ENCODE results near the gene RASD1.
A peak's percentile ranks its signal among the peaks of the same experiment; 100 is the strongest.
"Not testable (repeated sequence)": the region's sequence is repeated elsewhere in the genome, so short reads cannot be mapped to it uniquely, and the experiment has no call there.

The RASD1 gene

DNA sequence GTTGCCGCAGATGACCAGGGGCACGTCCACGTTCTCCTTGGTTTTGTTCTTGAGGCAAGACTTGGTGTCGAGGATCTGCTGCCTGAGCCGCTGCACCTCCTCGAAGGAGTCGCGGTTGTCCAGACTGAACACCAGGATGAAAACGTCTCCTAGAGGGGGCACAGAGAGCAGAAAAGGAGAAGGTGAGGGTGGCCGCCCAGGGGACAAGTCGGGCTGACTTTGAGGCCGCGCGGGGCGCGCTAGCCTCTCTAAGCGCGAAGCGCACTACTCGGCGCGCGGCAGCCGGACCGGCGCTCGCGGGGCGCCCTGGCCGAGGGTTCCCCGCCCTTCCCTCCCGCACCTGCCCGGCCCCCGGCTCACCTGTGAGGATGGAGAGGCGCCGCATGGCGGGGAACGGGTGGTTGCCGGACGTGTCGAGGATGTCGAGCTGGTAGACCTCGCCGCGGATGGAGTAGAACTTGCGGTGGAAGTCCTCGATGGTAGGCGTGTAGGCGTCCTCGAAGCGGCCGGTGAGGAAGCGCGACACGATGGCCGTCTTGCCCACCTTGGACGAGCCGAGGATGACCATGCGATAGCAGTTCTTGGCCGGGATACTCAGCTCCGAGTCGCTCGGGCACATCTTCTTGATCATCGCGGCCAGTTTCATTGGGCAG, 533 bp downstream of the RASD1 start:
- peak; percentile 61 to 68 for DNase-seq

- DNase-seq: peak; percentile 48 to 53
Measured at GRCh38 chr17:17494870-17495535, 1.2 kb downstream of the RASD1 start.

- no peak for DNase-seq
Measured at GRCh38 chr17:17494499-17494869, 1.7 kb downstream of the RASD1 start.

GRCh38 chr17:17493986-17494466, 2.2 kb downstream of the RASD1 start:
- no peak for DNase-seq

DNA sequence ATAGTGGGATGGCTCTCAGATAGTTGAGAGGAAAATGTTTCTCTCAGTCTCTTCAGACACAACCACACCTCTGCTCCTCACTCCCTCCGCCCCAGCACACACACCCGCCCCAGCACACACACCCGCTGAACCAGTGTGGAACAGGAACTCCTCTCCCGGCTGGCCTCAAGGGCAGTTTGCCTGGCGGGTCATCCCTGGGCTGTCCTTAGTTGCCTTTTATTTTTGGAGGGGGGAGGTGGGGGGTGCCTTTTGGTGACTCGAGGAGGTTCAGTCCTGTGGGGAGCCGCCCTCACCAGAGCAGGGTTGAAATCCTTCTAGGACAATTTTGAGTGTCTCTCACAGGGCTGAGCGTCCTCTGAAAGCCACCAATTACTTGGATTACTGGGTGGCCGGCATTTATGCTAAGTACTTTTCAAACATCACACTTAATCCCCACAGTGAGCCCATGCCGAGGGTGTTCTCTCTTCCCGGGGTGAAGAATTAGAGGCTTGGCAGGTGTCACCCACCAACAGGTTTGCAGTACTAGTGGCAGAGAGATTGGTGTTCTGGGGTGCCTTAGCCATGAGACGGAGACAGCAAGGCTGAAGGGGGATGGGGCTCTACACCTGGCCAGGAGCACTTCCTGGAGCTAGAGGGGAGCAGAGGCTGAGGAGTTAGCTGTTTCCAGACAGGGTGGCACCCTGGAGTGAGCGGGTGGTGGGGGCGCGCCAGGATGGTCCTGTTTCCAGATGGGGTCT, 2.8 kb downstream of the RASD1 start:
- no peak for DNase-seq

DNA sequence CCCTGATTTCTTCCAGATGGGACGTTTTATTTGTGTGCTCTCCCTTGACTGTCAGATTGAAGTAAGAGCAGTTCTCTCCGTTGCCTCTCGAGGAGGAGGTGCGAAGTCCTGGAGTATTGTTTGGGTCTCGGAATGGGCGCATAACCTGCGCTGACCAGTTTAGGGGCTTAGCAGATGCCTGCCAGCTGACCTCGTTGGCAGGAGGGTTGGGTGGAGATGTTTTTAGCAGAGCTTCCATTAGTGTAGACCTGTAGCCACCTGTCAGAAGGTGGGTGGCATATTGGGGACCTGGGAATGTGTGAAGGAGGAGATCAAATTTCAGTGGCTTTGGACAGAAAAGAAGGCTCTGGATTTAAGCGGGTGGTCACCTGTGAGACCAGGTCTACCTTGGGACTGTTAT, 3.6 kb downstream of the RASD1 start:
- DNase-seq: no peak

- no peak for DNase-seq
Measured at GRCh38 chr17:17492085-17492484, 4.1 kb downstream of the RASD1 start.

- DNase-seq: no peak
Measured at GRCh38 chr17:17491546-17491988, 4.6 kb downstream of the RASD1 start.

GRCh38 chr17:17491031-17491471, 5.1 kb downstream of the RASD1 start:
- no peak for DNase-seq

DNA sequence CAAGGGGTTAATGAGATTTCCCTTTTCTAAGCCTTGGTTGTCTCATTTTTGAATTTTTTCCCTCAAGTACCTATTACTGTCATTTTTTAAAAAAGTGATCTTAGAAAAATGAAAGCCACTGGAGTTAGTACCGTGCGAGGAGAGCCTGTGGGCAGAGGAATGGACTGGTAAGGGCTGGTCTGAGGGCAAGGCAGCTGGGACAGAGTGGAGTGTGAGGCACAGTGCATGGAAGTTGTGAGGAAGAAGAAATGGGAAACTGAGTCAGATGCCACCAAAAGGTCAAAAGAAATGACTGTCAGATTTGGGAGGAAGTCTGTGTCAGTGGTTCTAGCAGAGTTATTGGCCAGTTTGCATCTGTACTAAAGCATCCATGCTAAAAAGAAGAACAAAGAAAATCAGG, 8.2 kb downstream of the RASD1 start:
- no peak for DNase-seq

GRCh38 chr17:17486416-17486815, 9.8 kb downstream of the RASD1 start:
- not testable (repeated sequence) for DNase-seq

GRCh38 chr17:17485420-17485819, 10.8 kb downstream of the RASD1 start:
- DNase-seq: no peak

- peak; percentile 75 to 78 for DNase-seq
Measured at GRCh38 chr17:17484451-17484899, 11.7 kb downstream of the RASD1 start.

GRCh38 chr17:17481860-17482259, 14.3 kb downstream of the RASD1 start:
- DNase-seq: no peak

GRCh38 chr17:17480593-17481148, 15.5 kb downstream of the RASD1 start:
- DNase-seq: no peak

DNA sequence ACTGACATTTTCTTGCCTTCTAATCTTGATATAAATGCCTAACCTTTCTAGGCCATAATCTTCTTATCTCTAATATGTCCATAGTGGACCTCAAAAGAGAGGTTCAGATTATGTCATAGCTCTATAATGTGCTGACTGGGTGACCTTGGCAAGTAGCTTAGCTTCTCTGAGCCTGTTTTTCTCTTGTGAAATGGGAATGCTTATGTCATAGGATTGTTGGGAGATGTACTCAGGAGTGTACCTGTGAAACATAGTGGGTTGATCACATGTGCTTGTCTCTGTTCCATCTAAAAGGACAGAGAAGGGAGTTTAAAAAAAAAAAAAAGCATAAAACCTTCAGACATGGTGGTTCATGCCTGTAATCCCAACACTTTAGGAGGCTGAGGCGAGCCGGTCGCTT, 17.0 kb downstream of the RASD1 start:
- DNase-seq: no peak

DNA sequence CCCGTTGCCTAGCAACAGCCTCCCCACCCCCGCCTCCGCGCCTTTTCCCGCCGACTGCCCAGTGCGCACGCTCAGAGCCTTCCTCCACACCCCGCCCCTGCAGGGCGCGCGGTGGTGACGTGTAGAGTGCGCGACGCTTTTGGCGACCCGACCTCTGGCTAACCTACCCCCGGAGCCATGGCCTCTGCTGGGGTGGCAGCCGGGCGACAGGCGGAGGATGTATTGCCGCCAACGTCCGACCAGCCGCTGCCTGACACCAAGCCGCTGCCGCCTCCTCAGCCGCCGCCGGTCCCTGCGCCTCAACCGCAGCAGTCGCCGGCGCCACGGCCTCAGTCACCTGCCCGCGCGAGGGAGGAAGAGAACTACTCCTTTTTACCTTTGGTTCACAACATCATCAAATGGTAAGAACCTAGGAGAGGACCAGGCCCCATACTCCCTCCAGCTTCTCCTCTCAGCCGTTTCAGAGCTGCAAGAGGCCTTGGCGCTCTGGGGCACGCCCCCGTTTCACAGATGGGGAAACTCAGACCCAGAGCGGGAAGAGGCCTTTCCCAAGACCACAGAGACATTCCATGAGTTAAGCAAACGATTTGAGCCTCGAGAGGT, 19.2 kb downstream of the RASD1 start, which contains the start of gene MED9:
Gene MED9 (plus strand): TSS at position 136 of the 603 bp plus-strand sequence. CDS start 42 bp downstream, at position 178.
- DNase-seq: peak; percentile 96

DNA sequence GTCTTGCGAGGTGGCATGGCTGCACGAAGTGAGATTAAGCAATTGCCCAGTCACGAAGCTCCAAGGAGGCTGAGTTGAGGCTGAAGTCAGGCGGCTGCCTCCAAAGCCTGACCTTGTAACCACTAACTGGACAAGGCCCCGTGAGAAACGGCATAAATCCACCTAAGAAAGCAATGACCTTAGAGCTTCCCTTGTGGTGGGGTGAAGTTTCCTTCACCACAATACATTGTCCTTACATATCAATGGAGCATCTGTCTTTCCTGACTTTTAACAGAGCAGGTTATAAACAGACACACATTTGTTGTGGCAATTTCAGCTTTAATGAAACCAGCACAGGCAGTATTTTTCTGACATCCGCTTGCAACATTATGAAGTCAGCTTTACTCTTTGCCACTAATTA, 21.9 kb downstream of the RASD1 start:
- no peak for DNase-seq

- no peak for DNase-seq
Measured at GRCh38 chr17:17472333-17472920, 23.8 kb downstream of the RASD1 start.

- no peak for DNase-seq
Measured at GRCh38 chr17:17469996-17470395, 26.2 kb downstream of the RASD1 start.

GRCh38 chr17:17469358-17469757, 26.8 kb downstream of the RASD1 start:
- no peak for DNase-seq
